H7 (cell line): ENCODE results near the gene ALDH18A1. TPM values are rescaled to one million over a fixed set of nuclear protein-coding genes. Genes with fewer than 3 reads are reported as not detected.
"Not testable (repeated sequence)": the region's sequence is repeated elsewhere in the genome, so short reads cannot be mapped to it uniquely, and the experiment has no call there.

Experiments used
- DNase-seq: peaks from one replicate; pipeline ENCODE4 v3.0.0; 2012
- H3K27me3 ChIP-seq: 2 replicates; pipeline ENCODE4 v1.6.0; 2011; ENCODE audit warnings: mild to moderate bottlenecking, low read length; ENCODE audit not compliant: control insufficient read depth, insufficient read depth
- H3K36me3 ChIP-seq: replicated peaks from 2 replicates; pipeline ENCODE4 v1.5.1; 2011; ENCODE audit warnings: low read length; ENCODE audit not compliant: control insufficient read depth, insufficient read depth
- H3K4me3 ChIP-seq: 2 replicates; pipeline ENCODE4 v1.5.1; 2011; ENCODE audit warnings: low read depth, mild to moderate bottlenecking, control low read depth, low read length, moderate library complexity; ENCODE audit not compliant: insufficient read depth
- total RNA-seq: library from RNA; depleted of rRNA; stranded (reverse); fragments of >200 nt; shearing (Covaris generic); gene quantifications from 2 replicates; pipeline ENCODE4 v1.2.3, GENCODE V29; 2014

ALDH18A1 gene
- total RNA-seq, 1 experiment from 2014 or later, result 104 TPM

DNA sequence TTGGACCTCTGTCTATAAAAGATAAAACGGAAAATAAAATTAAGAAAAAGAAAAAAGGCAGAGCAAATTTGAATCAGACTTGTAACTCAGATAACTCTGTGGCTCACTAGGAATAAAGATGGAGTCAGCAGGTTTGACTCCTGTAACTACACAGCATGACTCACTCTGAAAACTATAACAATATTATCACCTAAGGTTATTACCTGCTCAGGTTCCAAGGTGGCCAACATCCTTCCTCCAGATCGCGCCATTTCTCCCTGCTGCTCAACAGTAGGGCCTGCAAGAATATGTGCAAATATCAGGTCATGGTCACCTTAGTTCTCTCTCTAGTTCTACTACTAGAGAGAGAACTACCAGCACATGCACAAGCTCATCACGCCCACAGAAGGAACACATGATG, 30.0 kb downstream of the ALDH18A1 start:
- no peaks in the 10 kb centered on the region for H3K27me3 ChIP-seq
- H3K4me3 ChIP-seq, result no peak overlapping the region
- H3K36me3 ChIP-seq, result peaks cover 25% of the 10 kb centered on the region
- no peak for DNase-seq

DNA sequence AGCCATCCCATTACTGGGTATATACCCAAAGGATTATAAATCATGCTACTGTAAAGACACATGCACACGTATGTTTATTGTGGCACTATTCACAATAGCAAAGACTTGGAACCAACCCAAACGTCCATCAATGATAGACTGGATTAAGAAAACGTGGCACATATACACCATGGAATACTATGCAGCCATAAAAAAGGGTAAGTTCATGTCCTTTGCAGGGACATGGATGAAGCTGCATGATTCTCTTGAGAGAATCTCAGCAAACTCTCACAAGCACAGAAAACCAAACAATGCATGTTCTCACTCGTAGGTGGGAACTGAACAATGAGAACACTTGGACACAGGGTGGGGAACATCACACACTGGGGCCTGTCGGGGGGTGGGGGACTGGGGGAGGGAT, 36.1 kb downstream of the ALDH18A1 start:
- not testable (repeated sequence) for DNase-seq, H3K4me3 ChIP-seq, H3K27me3 ChIP-seq
- peaks cover 30% of the 10 kb centered on the region for H3K36me3 ChIP-seq

GRCh38 chr10:95618101-95618500, 38.4 kb downstream of the ALDH18A1 start:
- no peak overlapping the region for H3K4me3 ChIP-seq
- DNase-seq, result no peak
- H3K27me3 ChIP-seq, result no peaks in the 10 kb centered on the region
- peaks cover 32% of the 10 kb centered on the region for H3K36me3 ChIP-seq

DNA sequence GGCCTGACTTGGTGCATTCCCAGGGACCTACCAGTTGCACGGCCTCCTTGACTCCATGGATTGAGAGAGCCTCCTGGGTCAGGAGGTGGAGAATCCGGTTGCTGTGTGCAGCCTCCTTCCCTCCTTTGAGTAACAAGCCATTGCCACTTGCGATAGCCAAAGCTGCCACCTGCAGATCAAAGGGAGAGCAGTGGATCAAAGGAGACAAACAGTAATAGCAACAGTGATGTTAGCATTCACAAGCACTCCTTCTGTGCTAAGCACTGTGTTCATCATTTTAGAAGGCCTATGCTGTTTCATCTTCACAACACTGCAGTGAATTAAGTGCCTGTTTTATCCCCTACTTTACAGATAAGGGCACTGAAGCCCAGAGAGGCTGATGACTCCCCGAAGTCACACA, 40.1 kb downstream of the ALDH18A1 start:
- no peak for DNase-seq
- Histone ChIP-seq H3K36me3 (peaks cover 44% of the 10 kb centered on the region), H3K27me3 (no peaks in the 10 kb centered on the region), H3K4me3 (no peak overlapping the region)

- no peak for DNase-seq
- H3K27me3 ChIP-seq, result no peaks in the 10 kb centered on the region
- H3K36me3 ChIP-seq, result peaks cover 63% of the 10 kb centered on the region
- H3K4me3 ChIP-seq, result no peak overlapping the region
Measured at GRCh38 chr10:95613330-95613729, 43.2 kb downstream of the ALDH18A1 start.

DNA sequence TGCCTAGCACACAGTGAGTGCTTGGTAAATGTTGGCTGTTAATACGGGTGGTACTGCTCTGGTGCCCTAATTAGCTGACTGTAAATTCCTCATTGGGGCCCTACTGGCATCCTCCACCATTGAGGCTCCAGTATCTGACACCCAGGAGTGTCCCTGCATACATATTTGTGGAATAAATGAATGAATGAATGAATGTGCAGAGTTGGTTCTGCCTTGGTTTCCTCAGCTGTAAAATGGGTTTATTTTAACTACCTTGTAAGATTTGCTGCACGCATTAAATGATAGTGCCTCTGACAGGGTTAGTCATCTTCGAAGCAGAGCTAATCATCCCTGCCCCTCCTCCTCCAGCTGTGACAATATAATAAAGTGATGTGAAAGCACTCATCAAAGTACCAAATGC, 45.8 kb downstream of the ALDH18A1 start:
- H3K27me3 ChIP-seq, result no peaks in the 10 kb centered on the region
- H3K36me3 ChIP-seq, result peaks cover 56% of the 10 kb centered on the region
- DNase-seq, result no peak
- H3K4me3 ChIP-seq, result no peak overlapping the region

DNA sequence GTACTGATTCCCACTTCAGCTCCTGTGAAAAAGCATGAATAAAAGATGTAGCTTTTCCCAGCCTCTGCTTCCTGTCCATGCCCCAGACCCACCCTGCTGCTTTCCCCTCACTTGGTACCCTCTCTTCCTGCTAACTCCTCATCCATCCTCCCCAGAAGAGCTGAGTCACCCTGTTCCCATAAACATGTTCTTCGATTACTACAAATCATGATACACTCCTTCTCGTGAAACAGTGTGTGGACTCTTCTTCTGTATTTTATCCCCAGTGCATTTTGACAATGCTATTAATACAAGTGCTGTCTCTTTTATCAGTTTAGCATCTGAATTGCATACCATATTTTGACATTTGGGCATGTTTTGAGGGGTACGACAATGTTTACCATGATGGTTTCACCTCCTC, 49.6 kb downstream of the ALDH18A1 start:
- Histone ChIP-seq H3K4me3 (no peak overlapping the region), H3K36me3 (peaks cover 34% of the 10 kb centered on the region), H3K27me3 (no peaks in the 10 kb centered on the region)
- DNase-seq, result no peak

DNA sequence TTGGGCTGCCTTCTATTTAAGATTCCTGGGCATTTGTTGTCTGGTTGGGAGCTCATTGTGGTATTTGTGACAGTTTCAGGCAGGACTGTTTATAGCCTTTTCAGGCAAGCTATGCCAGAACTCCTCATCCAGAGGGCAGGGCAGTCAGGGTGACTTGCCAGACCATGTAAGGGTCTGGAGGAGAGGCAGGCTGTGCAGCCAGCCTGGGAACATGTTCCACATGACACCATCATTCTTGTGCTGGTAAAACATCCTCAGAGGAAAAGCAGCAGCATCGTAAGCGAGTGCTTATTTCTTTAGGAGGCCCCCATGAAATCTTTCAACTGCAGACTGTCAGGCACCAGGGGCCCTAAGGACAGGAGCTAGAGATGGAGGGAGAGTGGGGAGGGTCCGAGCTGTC, 51.3 kb downstream of the ALDH18A1 start:
- Histone ChIP-seq H3K4me3 (no peak overlapping the region), H3K27me3 (no peaks in the 10 kb centered on the region), H3K36me3 (peaks cover 22% of the 10 kb centered on the region)
- DNase-seq, result no peak

DNA sequence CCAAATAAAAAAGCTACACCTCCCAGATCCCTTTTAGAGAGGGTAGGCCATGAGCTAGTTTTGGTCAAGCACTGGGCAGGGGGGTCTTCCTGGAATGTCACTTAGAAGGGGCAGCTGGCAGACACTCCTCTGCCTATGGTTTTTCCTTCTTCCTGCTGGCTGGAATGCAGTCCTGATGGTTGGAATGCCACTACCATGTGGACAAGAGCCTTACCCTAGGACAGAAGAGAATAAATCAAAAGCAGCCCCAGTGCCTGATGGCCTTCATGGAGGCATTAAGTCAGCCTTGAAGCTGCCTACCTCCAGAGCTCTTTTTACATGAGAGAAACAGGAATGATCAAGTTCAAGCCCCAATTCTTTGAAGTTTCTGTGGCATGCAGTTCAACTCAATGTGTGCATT, 51.9 kb downstream of the ALDH18A1 start:
- peaks cover 18% of the 10 kb centered on the region for H3K36me3 ChIP-seq
- H3K4me3 ChIP-seq, result no peak overlapping the region
- no peaks in the 10 kb centered on the region for H3K27me3 ChIP-seq
- DNase-seq, result no peak

DNA sequence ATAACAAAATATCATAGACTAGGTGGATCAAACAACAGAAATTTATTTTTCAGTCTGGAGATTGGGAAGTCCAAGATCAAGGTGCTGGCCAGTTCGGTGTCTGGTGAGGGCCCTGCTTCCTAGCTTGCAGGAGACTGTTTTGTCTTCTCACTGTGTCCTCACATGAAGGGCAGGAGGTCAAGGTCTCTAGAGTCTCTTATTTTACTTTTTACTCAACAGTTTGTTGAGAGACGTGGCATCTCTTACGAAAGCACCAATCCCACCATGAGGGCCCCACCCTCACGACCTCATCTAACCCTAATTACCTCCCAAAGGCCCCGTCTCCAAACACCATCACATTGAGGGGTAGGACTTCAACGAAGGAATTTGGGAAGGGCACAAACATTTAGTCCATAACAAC, 54.1 kb downstream of the ALDH18A1 start:
- Histone ChIP-seq H3K36me3 (peaks cover 4% of the 10 kb centered on the region), H3K27me3 (no peaks in the 10 kb centered on the region), H3K4me3 (no peak overlapping the region)
- no peak for DNase-seq

DNA sequence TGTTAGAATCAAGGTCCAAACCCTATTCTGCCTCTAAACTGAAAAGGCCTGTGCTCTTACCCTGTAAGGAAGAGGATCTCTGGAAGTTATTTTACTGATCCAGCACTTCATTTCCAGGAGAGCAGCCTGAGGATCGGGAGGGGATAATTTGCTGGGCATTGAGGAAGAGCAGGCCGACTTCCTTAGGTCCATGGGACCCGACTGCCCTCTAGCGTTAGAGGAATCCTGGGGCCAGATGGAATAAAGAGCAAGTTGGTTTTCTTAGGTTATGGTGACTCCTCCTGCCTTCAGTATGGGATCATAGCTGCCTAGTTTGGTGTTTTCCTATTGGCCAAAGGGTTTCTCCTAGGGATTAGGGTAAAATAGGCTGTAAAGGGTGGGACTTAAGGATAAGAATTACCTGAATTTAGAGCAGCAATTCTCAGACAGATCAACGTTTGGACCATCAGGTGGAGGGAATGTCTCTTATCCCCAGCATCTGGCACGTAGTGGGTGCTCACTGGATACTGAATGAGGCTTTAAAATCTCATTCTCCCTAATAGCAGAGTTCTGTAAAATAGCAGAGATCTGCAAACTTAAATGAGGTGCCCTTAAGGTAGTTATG, 55.3 kb downstream of the ALDH18A1 start:
- Histone ChIP-seq H3K4me3 (no peak overlapping the region), H3K36me3 (no peaks in the 10 kb centered on the region; the same call in 1 of the 2 replicates), H3K27me3 (no peaks in the 10 kb centered on the region)
- DNase-seq, result peak; percentile 81

GRCh38 chr10:95600158-95600557, 56.4 kb downstream of the ALDH18A1 start:
- no peak for DNase-seq
- H3K36me3 ChIP-seq, result no peaks in the 10 kb centered on the region
- H3K4me3 ChIP-seq, result no peak overlapping the region
- H3K27me3 ChIP-seq, result no peaks in the 10 kb centered on the region

- H3K27me3 ChIP-seq, result no peaks in the 10 kb centered on the region
- no peak overlapping the region for H3K4me3 ChIP-seq
- no peaks in the 10 kb centered on the region for H3K36me3 ChIP-seq
- no peak for DNase-seq
Measured at GRCh38 chr10:95597788-95598187, 58.7 kb downstream of the ALDH18A1 start.

DNA sequence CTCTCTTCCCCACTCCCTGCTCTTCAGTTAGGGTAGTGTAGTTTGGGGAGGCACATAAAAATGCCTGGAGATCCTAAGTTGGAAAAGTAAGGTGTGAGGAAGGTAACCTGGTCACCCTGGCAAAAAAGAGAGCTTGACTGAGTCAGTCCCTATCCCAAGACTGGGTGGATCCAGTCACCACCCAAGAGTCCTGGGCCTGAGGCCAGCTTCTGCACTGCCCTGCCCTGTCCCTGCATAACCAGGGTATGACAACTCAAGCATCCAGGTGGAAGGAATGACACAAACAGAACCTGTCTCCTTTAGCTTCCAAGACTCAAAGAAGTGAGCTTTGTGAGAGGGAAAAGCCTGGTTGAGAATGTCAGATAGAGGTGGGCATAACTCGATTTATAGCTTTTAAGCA, 68.5 kb downstream of the ALDH18A1 start:
- no peak for DNase-seq
- H3K4me3 ChIP-seq, result no peak overlapping the region
- H3K27me3 ChIP-seq, result no peaks in the 10 kb centered on the region
- H3K36me3 ChIP-seq, result no peaks in the 10 kb centered on the region

- DNase-seq, result no peak
- Histone ChIP-seq H3K4me3 (no peak overlapping the region), H3K36me3 (no peaks in the 10 kb centered on the region), H3K27me3 (no peaks in the 10 kb centered on the region)
Measured at GRCh38 chr10:95579835-95580535, 76.5 kb downstream of the ALDH18A1 start.
